ENCODE data around the gene PRELID1. TPM values are rescaled to one million over a fixed set of nuclear protein-coding genes. Genes with fewer than 3 reads are reported as not detected.
"Not testable (repeated sequence)": the region's sequence is repeated elsewhere in the genome, so short reads cannot be mapped to it uniquely, and the experiment has no call there.

The PRELID1 gene
- total RNA-seq, 5 donors from 2014 or later (not counting 1 experiment from before 2014, with no cell fraction given), result 52.0 to 84.9 (median 74.5) TPM

GRCh38 chr5:177301503-177302165, 2.0 kb upstream of the PRELID1 start:
- CTCF ChIA-PET, result interaction anchor here in 1 of 2 donors (0.5 to 1.7 kb wide), 2 partner anchors 8 to 187 kb away, joined by 4 to 6 read pairs; no protein-coding TSS in a partner anchor
- POLR2A ChIA-PET, result interaction anchor here in 1 of 2 donors (0.6 kb wide), 2 partner anchors 13 to 428 kb away, joined by 3 to 4 read pairs; no protein-coding TSS in a partner anchor
- H3K4me1 ChIP-seq (ENCODE audit: control insufficient read depth in 1 of 2, extremely low read depth in 1 of 2, insufficient read depth in 2 of 2, low read length in 2 of 2), result peaks cover 21 to 69% of the 10 kb centered on the region in 2 experiments
- no peaks in the 10 kb centered on the region for H3K9me3 ChIP-seq
- no peak for ATAC-seq (replicated peaks in 1 of 4)
- Mint-ChIP-seq H3K4me3 (peak overlapping the region; percentile 91 to 94 (median 92)), H3K27ac (peak overlapping the region; percentile 80 to 93), H3K9me3 (no peaks in the 10 kb centered on the region), H3K36me3 (peaks cover 11% of the 10 kb centered on the region), H3K27me3 (no peaks in the 10 kb centered on the region), H3K4me1 (peaks cover 72 to 80% (median 74%) of the 10 kb centered on the region in 3 donors)
- H3K27me3 ChIP-seq (replicated peaks in 1 of 2; ENCODE audit: control insufficient read depth in 2 of 2, extremely low read depth in 1 of 2, insufficient read depth in 2 of 2, low read length in 1 of 2), result no peaks in the 10 kb centered on the region
- H3K4me3 ChIP-seq (ENCODE audit: control insufficient read depth in 1 of 2, extremely low read depth in 1 of 2, low read length in 1 of 2), result no peak overlapping the region
- peak overlapping the region; percentile 73 for H3K27ac ChIP-seq (ENCODE audit: low read length)
- WGBS (ENCODE audit: insufficient coverage), result 91% methylated on average over 6 of the region's 7 CpGs
- DNase-seq, result peak in 1 of 35 experiments; percentile 42
- peaks cover 0 to 15% of the 10 kb centered on the region in 2 donors for H3K36me3 ChIP-seq (ENCODE audit: control insufficient read depth in 2 of 2, extremely low read depth in 1 of 2, insufficient read depth in 1 of 2, low read length in 1 of 2)

GRCh38 chr5:177302354-177303110, 1.1 kb upstream of the PRELID1 start:
- H3K9me3 Mint-ChIP-seq, result no peaks in the 10 kb centered on the region
- no peaks in the 10 kb centered on the region for H3K27me3 ChIP-seq (replicated peaks in 1 of 2; ENCODE audit: control insufficient read depth in 2 of 2, extremely low read depth in 1 of 2, insufficient read depth in 2 of 2, low read length in 1 of 2)
- no peak for DNase-seq
- peak overlapping the region; percentile 49 to 83 for H3K4me3 ChIP-seq (ENCODE audit: control insufficient read depth in 1 of 2, extremely low read depth in 1 of 2, low read length in 1 of 2)
- H3K27me3 Mint-ChIP-seq, result no peaks in the 10 kb centered on the region
- H3K27ac Mint-ChIP-seq, result peak overlapping the region; percentile 80 to 85
- peaks cover 69 to 80% (median 74%) of the 10 kb centered on the region in 3 donors for H3K4me1 Mint-ChIP-seq
- ChIA-PET CTCF (interaction anchor here (0.5 to 1.7 kb wide), 2 partner anchors 7 to 154 kb away, joined by 4 read pairs; no protein-coding TSS in a partner anchor), POLR2A (no interaction called here)
- H3K9me3 ChIP-seq, result no peaks in the 10 kb centered on the region
- ATAC-seq (replicated peaks in 1 of 4), result no peak
- H3K27ac ChIP-seq (ENCODE audit: low read length), result peak overlapping the region; percentile 52
- 53% methylated on average over 21 of the region's 24 CpGs for WGBS (ENCODE audit: insufficient coverage)
- peak overlapping the region; percentile 91 to 94 (median 92) for H3K4me3 Mint-ChIP-seq
- H3K36me3 ChIP-seq (ENCODE audit: control insufficient read depth in 2 of 2, extremely low read depth in 1 of 2, insufficient read depth in 1 of 2, low read length in 1 of 2), result peaks cover 0 to 23% of the 10 kb centered on the region in 2 donors
- peaks cover 19 to 73% of the 10 kb centered on the region in 2 experiments for H3K4me1 ChIP-seq (ENCODE audit: control insufficient read depth in 1 of 2, extremely low read depth in 1 of 2, insufficient read depth in 2 of 2, low read length in 2 of 2)
- peaks cover 15% of the 10 kb centered on the region for H3K36me3 Mint-ChIP-seq

GRCh38 chr5:177303925-177304391, 359 bp downstream of the PRELID1 start:
- Mint-ChIP-seq H3K4me1 (peaks cover 63 to 79% (median 68%) of the 10 kb centered on the region in 3 donors), H3K27ac (peak overlapping the region; percentile 87 to 94), H3K9me3 (no peaks in the 10 kb centered on the region), H3K4me3 (peak overlapping the region; percentile 91 to 94 (median 92)), H3K27me3 (no peaks in the 10 kb centered on the region), H3K36me3 (peaks cover 15% of the 10 kb centered on the region)
- Histone ChIP-seq H3K27me3 (replicated peaks in 1 of 2; ENCODE audit: control insufficient read depth in 2 of 2, extremely low read depth in 1 of 2, insufficient read depth in 2 of 2, low read length in 1 of 2) (no peaks in the 10 kb centered on the region), H3K4me1 (ENCODE audit: control insufficient read depth in 1 of 2, extremely low read depth in 1 of 2, insufficient read depth in 2 of 2, low read length in 2 of 2) (peaks cover 19 to 84% of the 10 kb centered on the region in 2 experiments), H3K36me3 (ENCODE audit: control insufficient read depth in 2 of 2, extremely low read depth in 1 of 2, insufficient read depth in 1 of 2, low read length in 1 of 2) (peaks cover 0 to 16% of the 10 kb centered on the region in 2 donors), H3K9me3 (no peaks in the 10 kb centered on the region), H3K27ac (ENCODE audit: low read length) (peak overlapping the region; percentile 34), H3K4me3 (ENCODE audit: control insufficient read depth in 1 of 2, extremely low read depth in 1 of 2, low read length in 1 of 2) (peak overlapping the region; percentile 70 to 81)
- ChIA-PET POLR2A (interaction anchor here in 1 of 2 donors (1.0 kb wide), 1 partner anchor 289 kb away, joined by 4 read pairs; no protein-coding TSS in a partner anchor), CTCF (interaction anchor here in 1 of 2 donors (0.7 to 1.0 kb wide), 2 partner anchors 40 to 87 kb away, joined by 3 read pairs; no protein-coding TSS in a partner anchor)
- ATAC-seq (replicated peaks in 1 of 4) (peak in 2 of 4 experiments; percentile 2 to 10), DNase-seq (no peak)
- 6% methylated on average over 21 of the region's 25 CpGs for WGBS (ENCODE audit: insufficient coverage)

GRCh38 chr5:177304392-177305119, 957 bp downstream of the PRELID1 start:
- peaks cover 19 to 85% of the 10 kb centered on the region in 2 experiments for H3K4me1 ChIP-seq (ENCODE audit: control insufficient read depth in 1 of 2, extremely low read depth in 1 of 2, insufficient read depth in 2 of 2, low read length in 2 of 2)
- H3K27ac ChIP-seq (ENCODE audit: low read length), result peak overlapping the region; percentile 34
- H3K36me3 ChIP-seq (ENCODE audit: control insufficient read depth in 2 of 2, extremely low read depth in 1 of 2, insufficient read depth in 1 of 2, low read length in 1 of 2), result peaks cover 0 to 16% of the 10 kb centered on the region in 2 donors
- H3K27ac Mint-ChIP-seq, result peak overlapping the region; percentile 87 to 94
- no peaks in the 10 kb centered on the region for H3K27me3 ChIP-seq (replicated peaks in 1 of 2; ENCODE audit: control insufficient read depth in 2 of 2, extremely low read depth in 1 of 2, insufficient read depth in 2 of 2, low read length in 1 of 2)
- DNase-seq (peak in 1 of 35 experiments; percentile 45), ATAC-seq (replicated peaks in 1 of 4) (no peak)
- peaks cover 57 to 79% (median 62%) of the 10 kb centered on the region in 3 donors for H3K4me1 Mint-ChIP-seq
- peaks cover 15% of the 10 kb centered on the region for H3K36me3 Mint-ChIP-seq
- ChIA-PET CTCF (interaction anchor here in 1 of 2 donors (0.7 to 0.8 kb wide), 2 partner anchors 193 to 280 kb away, joined by 3 read pairs; partner anchors contain the start of gene PDLIM7), POLR2A (interaction anchor here in 1 of 2 donors (0.6 kb wide), 1 partner anchor 78 kb away, joined by 7 read pairs; no protein-coding TSS in a partner anchor)
- no peaks in the 10 kb centered on the region for H3K9me3 ChIP-seq
- H3K27me3 Mint-ChIP-seq, result no peaks in the 10 kb centered on the region
- H3K4me3 ChIP-seq (ENCODE audit: control insufficient read depth in 1 of 2, extremely low read depth in 1 of 2, low read length in 1 of 2), result peak overlapping the region; percentile 70 to 81
- H3K9me3 Mint-ChIP-seq, result no peaks in the 10 kb centered on the region
- WGBS (ENCODE audit: insufficient coverage), result 53% methylated on average over 3 of the region's 19 CpGs
- peak overlapping the region; percentile 91 to 94 (median 92) for H3K4me3 Mint-ChIP-seq

- 91% methylated on average over 7 of the region's 11 CpGs for WGBS (ENCODE audit: insufficient coverage)
- H3K27me3 Mint-ChIP-seq; ATAC-seq (replicated peaks in 1 of 4); H3K4me3 ChIP-seq (ENCODE audit: control insufficient read depth in 1 of 2, extremely low read depth in 1 of 2, low read length in 1 of 2); H3K27ac ChIP-seq (ENCODE audit: low read length); POLR2A ChIA-PET; DNase-seq; H3K9me3 Mint-ChIP-seq; CTCF ChIA-PET; H3K9me3 ChIP-seq: not testable (repeated sequence)
- H3K27ac Mint-ChIP-seq, result peak overlapping the region; percentile 16 to 94
- H3K4me1 Mint-ChIP-seq, result peaks cover 54 to 76% (median 59%) of the 10 kb centered on the region in 3 donors
- peak overlapping the region; percentile 21 to 94 (median 92) for H3K4me3 Mint-ChIP-seq
- Histone ChIP-seq H3K36me3 (ENCODE audit: control insufficient read depth in 2 of 2, extremely low read depth in 1 of 2, insufficient read depth in 1 of 2, low read length in 1 of 2) (peaks cover 0 to 16% of the 10 kb centered on the region in 2 donors), H3K4me1 (ENCODE audit: control insufficient read depth in 1 of 2, extremely low read depth in 1 of 2, insufficient read depth in 2 of 2, low read length in 2 of 2) (peaks cover 13 to 85% of the 10 kb centered on the region in 2 experiments), H3K27me3 (replicated peaks in 1 of 2; ENCODE audit: control insufficient read depth in 2 of 2, extremely low read depth in 1 of 2, insufficient read depth in 2 of 2, low read length in 1 of 2) (peaks cover 0 to 10% of the 10 kb centered on the region in 2 experiments)
- H3K36me3 Mint-ChIP-seq, result peaks cover 15% of the 10 kb centered on the region
Measured at GRCh38 chr5:177306103-177306640, 2.6 kb downstream of the PRELID1 start.
